SK-N-MC (cell line): Measurements from ENCODE around the gene FAM9C.

Experiments
- EZH2 ChIP-seq: fragments of 200-600 bp; sonication (generic); IDR thresholded peaks from one replicate; pipeline ENCODE4 v1.6.1; 2017; ENCODE audit warnings: antibody characterized with exemption
- POLR2AphosphoS5 ChIP-seq: IDR thresholded peaks from 2 replicates; pipeline ENCODE4 v1.6.1; 2012; ENCODE audit warnings: mild to moderate bottlenecking, low read depth, low read length, borderline replicate concordance

DNA sequence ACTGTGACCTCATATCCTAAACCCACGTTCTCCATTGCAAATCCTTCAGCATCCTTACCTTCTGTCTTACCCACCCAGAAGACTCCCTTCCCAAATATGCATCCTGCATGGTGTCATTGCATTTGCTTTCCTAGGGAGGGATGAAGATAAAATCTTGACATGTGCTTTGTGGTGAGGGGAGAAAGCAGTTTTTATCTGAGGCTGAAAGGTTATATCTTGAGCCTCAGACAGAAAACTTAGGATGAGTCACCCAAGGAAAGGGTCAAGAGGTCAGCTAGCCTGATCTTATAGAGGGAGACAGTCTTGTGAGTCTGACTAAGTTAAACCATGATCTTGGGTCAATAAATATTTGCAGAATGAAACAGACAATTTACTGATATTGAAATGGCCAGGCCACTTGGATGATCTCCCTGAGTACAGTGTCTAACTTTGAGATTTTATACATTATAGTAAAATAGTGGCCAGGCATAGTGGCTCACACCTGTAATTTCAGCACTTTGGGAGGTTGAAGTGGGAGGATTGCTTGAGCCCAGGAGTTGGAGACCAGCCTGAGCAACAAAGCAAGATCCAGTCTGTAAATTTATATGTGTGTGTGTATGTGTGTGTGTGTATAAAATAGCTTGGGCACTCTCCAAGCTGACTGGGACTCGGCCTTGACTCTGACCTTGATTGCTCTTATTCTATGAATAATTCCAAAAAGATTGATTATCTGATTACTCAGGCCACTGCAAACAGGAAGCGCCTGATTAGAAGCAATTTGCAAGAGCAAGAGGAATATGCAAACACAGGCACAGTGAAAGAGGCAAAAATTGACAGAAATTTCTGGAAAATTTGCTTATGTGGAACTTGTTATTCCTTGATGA lies 15.4 kb upstream of the FAM9C start:
- no peak for TF ChIP-seq EZH2
- no peak for TF ChIP-seq POLR2AphosphoS5
